ENCODE measurements around the gene BBS10.
"Not testable (repeated sequence)": the region's sequence is repeated elsewhere in the genome, so short reads cannot be mapped to it uniquely, and the experiment has no call there.

BBS10 gene

DNA sequence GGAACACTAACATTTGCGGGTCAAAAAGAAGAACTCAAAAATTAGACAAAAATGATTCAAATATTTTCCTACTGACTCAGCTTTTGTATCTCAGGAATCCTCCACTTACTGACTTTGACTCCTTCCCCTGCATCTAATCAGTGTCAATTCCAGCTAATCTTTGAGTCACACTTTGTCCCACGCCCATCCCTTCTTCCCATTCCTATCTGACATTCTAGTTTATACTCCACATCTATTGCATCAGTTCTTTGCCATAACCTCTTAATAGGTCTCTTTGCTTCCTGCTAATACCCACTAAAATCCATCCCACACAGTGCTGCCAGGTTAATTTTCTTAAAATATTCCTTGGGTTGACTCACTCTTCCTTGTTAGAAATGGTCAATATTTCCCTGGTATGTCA, 19.1 kb downstream of the BBS10 start:
- no peak for DNase-seq

DNA sequence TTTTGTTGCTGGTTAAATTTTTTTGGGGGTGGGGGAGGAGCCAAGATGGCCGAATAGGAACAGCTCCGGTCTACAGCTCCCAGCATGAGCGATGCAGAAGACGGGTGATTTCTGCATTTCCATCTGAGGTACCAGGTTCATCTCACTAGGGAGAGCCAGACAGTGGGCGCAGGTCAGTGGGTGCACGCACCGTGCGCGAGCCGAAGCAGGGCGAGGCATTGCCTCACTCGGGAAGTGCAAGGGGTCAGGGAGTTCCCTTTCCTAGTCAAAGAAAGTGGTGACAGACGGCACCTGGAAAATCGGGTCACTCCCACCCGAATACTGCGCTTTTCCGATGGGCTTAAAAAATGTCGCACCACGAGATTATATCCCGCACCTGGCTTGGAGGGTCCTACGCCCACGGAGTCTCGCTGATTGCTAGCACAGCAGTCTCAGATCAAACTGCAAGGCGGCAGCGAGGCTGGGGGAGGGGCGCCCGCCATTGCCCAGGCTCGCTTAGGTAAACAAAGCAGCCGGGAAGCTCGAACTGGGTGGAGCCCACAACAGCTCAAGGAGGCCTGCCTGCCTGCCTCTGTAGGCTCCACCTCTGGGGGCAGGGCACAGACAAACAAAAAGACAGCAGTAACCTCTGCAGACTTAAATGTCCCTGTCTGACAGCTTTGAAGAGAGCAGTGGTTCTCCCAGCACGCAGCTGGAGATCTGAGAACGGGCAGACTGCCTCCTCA, 28.5 kb downstream of the BBS10 start:
- not testable (repeated sequence) for DNase-seq

DNA sequence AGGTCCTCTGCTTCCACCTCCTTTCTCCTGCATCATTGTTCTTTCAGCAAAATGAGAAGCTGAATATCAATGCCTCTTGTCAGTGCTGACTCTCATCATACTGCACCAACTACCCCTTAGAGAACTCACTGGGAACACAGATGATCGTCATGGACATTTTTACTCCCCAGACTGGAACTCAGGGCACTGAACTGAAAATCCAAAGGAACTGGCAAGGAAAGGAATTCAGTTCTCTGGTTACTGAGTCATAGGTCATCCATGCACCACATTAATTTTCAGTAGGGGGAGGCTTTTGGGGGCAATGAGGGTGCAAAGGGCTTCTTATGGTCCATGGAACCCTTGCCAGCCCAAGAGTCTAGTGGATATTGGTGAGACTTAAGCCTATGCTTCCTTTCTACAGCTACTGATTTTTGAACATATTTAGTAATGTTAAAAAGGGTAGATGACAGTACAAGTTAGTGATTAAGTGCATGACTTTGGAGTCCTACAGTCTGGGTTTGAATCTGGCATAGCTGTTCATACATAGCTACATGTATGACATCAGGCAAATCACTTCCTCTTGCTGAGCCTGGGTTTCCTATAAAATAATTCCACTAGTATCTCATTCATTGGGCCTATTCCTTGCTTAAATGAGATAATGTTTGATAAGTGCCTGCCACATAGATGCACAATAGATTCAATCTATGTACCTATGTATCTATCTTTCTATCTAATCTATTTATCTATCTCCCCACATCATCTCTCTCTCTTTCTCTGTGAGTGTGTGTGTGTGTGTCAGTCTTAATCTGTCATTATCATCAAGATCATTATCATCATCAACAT, 29.2 kb downstream of the BBS10 start:
- DNase-seq, result no peak

DNA sequence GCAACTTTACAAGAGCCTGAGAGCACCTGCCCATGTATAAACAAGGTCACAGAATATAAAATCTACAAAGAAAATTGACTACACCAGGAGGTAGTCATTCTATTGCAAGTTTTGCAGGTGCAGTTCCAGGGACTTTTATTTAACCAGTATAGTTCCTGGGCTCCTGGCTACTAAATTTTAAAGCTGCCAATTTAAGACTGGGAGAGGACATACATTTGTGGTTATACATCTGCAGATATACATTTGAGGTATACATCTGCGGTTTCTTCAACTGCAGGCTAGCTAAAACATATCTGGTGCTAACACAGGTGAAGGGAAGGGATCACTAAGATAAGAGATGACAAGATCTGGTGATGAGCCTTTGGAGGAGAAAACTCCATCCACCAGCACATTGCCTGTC, 30.2 kb downstream of the BBS10 start:
- DNase-seq, result no peak

DNA sequence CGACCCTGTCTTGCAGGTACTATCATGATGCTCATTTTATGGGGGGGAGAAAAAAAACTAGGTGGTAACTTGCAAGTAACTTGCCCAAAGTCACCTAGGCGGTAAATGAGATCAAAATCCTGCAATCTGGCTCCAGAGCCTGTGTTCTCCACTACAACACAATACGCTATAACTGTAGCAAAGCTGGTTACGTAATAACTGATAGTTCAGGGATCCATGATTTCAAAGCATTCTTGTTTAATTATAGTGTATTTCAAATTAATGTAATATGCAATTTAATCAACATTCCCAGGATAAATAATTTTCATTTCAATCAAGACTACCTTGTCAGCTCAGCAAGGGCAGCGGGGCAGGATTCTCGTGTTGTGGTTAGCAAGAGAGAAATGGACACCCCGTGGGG, 31.7 kb downstream of the BBS10 start:
- DNase-seq, result no peak

GRCh38 chr12:76313299-76313698, 34.9 kb downstream of the BBS10 start:
- no peak for DNase-seq

DNA sequence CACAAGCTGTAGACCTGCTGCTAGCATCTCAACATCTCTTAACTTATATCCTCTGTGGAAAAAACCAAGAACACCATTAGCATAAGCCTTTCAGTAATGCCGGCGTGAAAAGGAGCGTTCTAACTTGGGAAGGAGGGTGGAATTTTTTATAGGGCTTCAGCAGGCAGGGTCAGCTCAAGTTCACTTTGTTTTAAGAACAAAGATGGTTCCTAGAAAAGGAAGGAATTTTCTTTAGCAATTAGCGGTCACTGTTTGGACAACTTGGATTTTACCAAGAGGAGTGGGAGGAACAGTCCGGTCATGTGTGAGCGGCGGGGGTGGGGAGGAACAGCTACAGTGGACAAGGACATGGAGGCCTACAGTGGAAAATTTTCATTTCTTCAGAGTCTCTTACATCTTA, 35.9 kb downstream of the BBS10 start:
- DNase-seq, result no peak

DNA sequence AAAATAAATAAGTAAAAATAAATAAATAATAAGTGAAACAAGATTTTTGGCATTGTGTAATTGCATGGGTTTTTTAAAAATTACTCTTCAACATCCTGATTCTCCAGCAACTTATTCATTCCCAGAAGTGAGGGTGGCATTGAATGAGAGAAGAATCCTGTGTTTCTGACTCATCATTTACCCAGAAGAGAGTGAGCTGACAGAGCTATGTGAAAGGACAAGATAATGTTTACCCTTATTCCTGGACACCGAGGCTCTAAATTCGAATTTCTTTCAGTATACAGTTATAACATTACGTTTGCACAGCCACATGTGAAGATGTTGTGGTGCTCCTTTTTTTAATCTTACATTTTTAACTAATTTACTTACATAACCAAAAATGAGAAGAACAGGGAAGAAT, 36.4 kb downstream of the BBS10 start:
- DNase-seq, result no peak

GRCh38 chr12:76310110-76310509, 38.1 kb downstream of the BBS10 start:
- no peak for DNase-seq

DNA sequence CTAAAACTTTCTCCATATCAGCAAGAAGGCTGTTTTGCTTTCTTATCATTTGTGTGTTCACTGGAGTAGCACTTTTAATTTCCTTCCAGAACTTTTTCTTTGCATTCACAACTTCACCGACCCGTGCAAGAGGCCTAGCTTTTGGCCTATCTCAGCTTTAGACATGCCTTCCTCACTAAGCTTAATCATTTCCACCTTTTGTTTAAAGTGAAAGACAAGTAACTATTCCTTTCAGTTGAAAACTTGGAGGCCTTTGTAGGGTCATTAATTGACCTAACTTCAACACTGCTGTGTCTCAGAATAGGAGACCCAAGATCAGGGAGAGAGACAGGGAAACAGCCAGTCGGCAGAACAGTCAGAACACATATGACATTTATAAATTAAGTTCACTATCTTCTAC, 39.3 kb downstream of the BBS10 start:
- no peak for DNase-seq

DNA sequence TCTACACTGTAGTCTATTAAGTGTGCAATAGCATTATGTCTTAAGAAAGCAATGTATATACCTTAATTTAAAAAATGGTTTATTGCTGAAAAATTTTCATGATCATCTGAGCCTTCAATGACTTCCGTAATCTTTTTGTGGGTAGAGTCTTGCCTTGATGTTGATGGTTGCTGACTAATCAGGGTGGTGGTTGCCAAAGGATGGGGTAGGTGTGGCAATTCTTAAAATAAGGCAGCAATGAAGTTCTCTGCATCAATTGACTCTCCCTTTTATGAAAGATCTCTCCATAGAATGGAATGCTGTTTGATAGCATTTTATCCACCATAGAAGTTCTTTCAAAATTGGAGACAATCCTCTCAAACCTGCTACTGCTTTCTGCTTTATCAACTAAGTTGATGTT, 41.1 kb downstream of the BBS10 start:
- no peak for DNase-seq

GRCh38 chr12:76303989-76304460, 44.2 kb downstream of the BBS10 start:
- DNase-seq, result no peak

DNA sequence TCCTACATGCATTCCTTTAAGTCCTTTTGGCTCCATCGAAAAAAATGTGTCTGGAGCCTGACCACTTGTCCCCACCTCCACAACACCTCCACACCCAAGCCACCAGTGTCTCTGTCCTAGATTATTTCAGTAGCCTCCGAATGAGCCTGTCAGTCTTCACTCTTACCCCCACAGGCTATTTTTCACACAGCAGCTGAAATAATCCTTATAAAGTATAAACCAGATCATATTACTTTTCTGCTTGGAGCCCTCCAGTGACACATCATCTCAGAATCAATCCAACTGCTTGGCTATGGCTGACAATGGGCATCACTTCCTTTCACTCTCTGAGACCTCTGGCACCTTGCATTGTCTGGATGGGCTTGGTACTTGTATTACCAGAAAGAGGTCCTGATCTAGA, 44.9 kb downstream of the BBS10 start:
- DNase-seq, result no peak

DNA sequence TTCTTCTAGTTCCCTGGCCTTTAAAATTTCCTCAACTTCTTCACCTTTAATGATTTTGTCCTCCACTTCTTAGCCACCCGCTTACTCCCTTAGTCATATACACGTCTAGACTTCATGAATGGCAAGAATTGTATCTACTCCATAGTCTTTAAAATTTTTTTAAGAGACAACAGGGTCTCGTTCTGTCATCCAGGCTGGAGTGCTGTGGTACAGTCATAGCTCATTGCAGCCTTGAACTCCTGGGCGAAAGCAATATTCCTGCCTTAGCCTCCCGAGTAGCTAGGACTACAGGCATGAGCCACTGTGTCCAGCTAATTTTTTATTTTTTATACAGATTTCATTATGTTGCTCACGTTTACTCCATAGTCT, 47.9 kb downstream of the BBS10 start:
- DNase-seq, result no peak

DNA sequence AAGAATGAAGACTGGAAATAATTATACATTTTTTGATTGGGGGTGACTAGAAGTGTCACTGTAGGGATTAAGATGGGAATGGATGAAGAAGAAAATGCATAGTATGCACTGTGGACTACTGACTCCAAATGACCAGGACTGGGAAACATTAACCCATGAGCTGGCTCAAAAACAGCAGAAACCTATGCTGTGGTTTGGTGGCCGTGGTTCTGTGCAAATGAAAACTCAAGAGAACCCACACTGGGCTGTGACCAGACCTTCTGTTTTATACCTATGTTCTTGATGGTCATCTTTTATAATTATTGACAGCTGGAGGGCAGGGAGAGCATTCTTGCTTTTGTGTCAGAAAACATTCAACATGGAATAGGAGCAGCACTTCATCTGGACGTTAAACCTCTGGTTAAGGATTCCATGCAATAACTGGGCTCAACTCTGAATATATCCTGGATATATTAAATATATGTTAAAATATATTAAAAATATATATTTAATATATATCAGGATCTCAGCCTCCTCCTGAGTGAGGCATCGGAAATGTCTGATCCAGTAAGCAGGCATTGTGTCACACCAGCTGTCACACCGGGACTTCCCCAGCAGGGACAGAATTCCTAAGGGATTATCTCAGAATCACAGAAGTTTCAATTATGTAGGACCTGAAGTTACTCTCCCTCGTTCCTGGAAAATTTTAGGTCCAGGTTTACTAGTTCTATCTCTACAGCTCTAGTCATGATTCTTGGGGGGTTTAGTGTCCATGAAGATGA, 48.5 kb downstream of the BBS10 start:
- DNase-seq, result no peak

Data from AML-193 (cell line).